Caco-2 (cell line): Measurements from ENCODE around the gene TRAPPC6A. TPM values are rescaled to one million over a fixed set of nuclear protein-coding genes. Genes with fewer than 3 reads are reported as not detected.

Experiments used
- BruUV-seq: library from RNA; stranded (reverse); fragments of 400-500 nt; replicated peaks from 2 replicates; lab custom pipeline; 2021; lab: Mats Ljungman, UMichigan
- CTCF ChIA-PET: fragments of 300-600 bp; sonication (Branson Sonifier 250); formaldehyde crosslinking; loops from one replicate; lab custom pipeline; 2022; ENCODE audit warnings: antibody characterized with exemption; lab: Charles Lee
- POLR2A ChIA-PET: fragments of 300-600 bp; sonication (Branson Sonifier 250); formaldehyde crosslinking; loops from one replicate; lab custom pipeline; 2022; ENCODE audit warnings: antibody characterized with exemption; lab: Charles Lee
- DNase-seq, 2 experiments: peaks; one replicate each; pipeline versions ENCODE4 v3.0.0 to v3.0.0-alpha.2; 2020 to 2022
- H3K27me3 ChIP-seq: replicated peaks from 2 replicates; pipeline ENCODE4 v1.6.0; 2011; ENCODE audit warnings: low read length; ENCODE audit not compliant: control insufficient read depth, insufficient read depth
- H3K36me3 ChIP-seq: 2 replicates; pipeline ENCODE4 v1.5.1; 2011; ENCODE audit warnings: low read length; ENCODE audit not compliant: control insufficient read depth, insufficient read depth
- H3K4me1 ChIP-seq: fragments of 250-450 bp; sonication (Bioruptor Pico); 2 replicates; pipeline ENCODE4 v1.5.1; 2020; ENCODE audit warnings: mild to moderate bottlenecking
- H3K4me3 ChIP-seq: 2 replicates; pipeline ENCODE4 v1.5.1; 2011; ENCODE audit warnings: low read depth, mild to moderate bottlenecking, control low read depth, low read length
- H3K9me3 ChIP-seq: fragments of 250-450 bp; sonication (Bioruptor Pico); 2 replicates; pipeline ENCODE4 v1.5.1; 2020; ENCODE audit warnings: mild to moderate bottlenecking, moderate library complexity
- H3K27ac Mint-ChIP-seq: one replicate; pipeline ENCODE4 v1.8.0; 2022; ENCODE audit warnings: mixed read lengths; ENCODE audit not compliant: unreplicated experiment
- H3K27me3 Mint-ChIP-seq: one replicate; pipeline ENCODE4 v1.8.0; 2022; ENCODE audit warnings: mixed read lengths; ENCODE audit not compliant: insufficient read depth, unreplicated experiment
- H3K36me3 Mint-ChIP-seq: one replicate; pipeline ENCODE4 v1.8.0; 2022; ENCODE audit warnings: mild to moderate bottlenecking, mixed read lengths; ENCODE audit not compliant: insufficient read depth, unreplicated experiment
- H3K4me1 Mint-ChIP-seq: one replicate; pipeline ENCODE4 v1.8.0; 2022; ENCODE audit warnings: low read depth, mixed read lengths; ENCODE audit not compliant: unreplicated experiment
- H3K4me3 Mint-ChIP-seq: one replicate; pipeline ENCODE4 v1.8.0; 2022; ENCODE audit warnings: mild to moderate bottlenecking, moderate library complexity, mixed read lengths; ENCODE audit not compliant: unreplicated experiment
- H3K9me3 Mint-ChIP-seq: one replicate; pipeline ENCODE4 v1.8.0; 2022; ENCODE audit warnings: mixed read lengths; ENCODE audit not compliant: unreplicated experiment
- intact Hi-C: fragments of 100-400 bp; cut with micrococcal nuclease; formaldehyde crosslinking; loops from one replicate; pipeline ENCODE4 v1.10.0; 2022; ENCODE audit not compliant: unreplicated experiment
- total RNA-seq: library from RNA; stranded (reverse); gene quantifications from 2 replicates; pipeline ENCODE4 v1.2.3, GENCODE V29; 2022
- TF ChIP-seq, protein P1 (sequence below), 2 experiments: fragments of 200-600 bp in 1 of 2; IDR thresholded peaks; 1 replicate in 1 of 2; 2 replicates in 1 of 2; pipeline versions ENCODE4 v1.5.1 to v1.8.0; 2011 to 2022; ENCODE audit warnings: antibody characterized with exemption in 1 of 2, control low read depth in 1 of 2, inconsistent platforms in 1 of 2, low read depth in 1 of 2, low read length in 1 of 2, mild to moderate bottlenecking in 1 of 2, moderate library complexity in 1 of 2; ENCODE audit not compliant: insufficient read depth in 1 of 2, severe bottlenecking in 1 of 2, unreplicated experiment in 1 of 2

The TRAPPC6A gene
- total RNA-seq, 1 experiment from 2014 or later: 53.2 TPM

DNA sequence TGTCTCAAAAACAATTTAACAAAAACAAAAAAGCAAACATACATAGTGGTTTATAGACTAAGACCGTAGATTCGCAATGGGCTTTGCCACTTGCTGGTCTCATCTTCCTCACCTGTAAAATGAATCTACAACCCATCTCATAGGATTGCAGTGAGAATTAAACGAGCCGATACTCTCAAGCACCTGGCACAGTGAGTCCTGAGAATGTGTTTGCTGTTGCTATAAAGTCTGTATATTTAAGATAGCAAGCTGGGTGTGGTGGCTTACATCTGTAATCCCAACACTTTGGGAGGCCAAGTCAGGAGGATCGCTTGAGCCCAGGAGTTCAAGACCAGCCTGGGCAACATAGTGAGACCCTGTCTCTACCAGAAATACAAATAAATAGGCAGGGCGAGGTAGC lies 44.7 kb upstream of the TRAPPC6A start:
- BruUV-seq: no TSS peak
- no peak overlapping the region for H3K27ac Mint-ChIP-seq
- H3K9me3 ChIP-seq: no peaks in the 10 kb centered on the region
- H3K4me3 Mint-ChIP-seq: no peak overlapping the region
- H3K27me3 Mint-ChIP-seq: peaks cover 10% of the 10 kb centered on the region
- H3K4me1 ChIP-seq: no peaks in the 10 kb centered on the region
- TF ChIP-seq, protein P1, sequence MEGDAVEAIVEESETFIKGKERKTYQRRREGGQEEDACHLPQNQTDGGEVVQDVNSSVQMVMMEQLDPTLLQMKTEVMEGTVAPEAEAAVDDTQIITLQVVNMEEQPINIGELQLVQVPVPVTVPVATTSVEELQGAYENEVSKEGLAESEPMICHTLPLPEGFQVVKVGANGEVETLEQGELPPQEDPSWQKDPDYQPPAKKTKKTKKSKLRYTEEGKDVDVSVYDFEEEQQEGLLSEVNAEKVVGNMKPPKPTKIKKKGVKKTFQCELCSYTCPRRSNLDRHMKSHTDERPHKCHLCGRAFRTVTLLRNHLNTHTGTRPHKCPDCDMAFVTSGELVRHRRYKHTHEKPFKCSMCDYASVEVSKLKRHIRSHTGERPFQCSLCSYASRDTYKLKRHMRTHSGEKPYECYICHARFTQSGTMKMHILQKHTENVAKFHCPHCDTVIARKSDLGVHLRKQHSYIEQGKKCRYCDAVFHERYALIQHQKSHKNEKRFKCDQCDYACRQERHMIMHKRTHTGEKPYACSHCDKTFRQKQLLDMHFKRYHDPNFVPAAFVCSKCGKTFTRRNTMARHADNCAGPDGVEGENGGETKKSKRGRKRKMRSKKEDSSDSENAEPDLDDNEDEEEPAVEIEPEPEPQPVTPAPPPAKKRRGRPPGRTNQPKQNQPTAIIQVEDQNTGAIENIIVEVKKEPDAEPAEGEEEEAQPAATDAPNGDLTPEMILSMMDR (IDR thresholded peaks at IDR 0.05; ENCODE audit: insufficient read depth in 1 of 2, low read depth in 1 of 2, low read length in 1 of 2, severe bottlenecking in 1 of 2, unreplicated experiment in 1 of 2): no peak
- ChIA-PET POLR2A (no interaction called here), CTCF (no interaction called here)
- no peaks in the 10 kb centered on the region for H3K36me3 ChIP-seq
- no peak for DNase-seq
- intact Hi-C loops: no loop called here
- H3K4me1 Mint-ChIP-seq: no peaks in the 10 kb centered on the region
- no peaks in the 10 kb centered on the region for H3K27me3 ChIP-seq
- H3K36me3 Mint-ChIP-seq: no peaks in the 10 kb centered on the region
- H3K4me3 ChIP-seq: no peak overlapping the region
- H3K9me3 Mint-ChIP-seq: no peaks in the 10 kb centered on the region

DNA sequence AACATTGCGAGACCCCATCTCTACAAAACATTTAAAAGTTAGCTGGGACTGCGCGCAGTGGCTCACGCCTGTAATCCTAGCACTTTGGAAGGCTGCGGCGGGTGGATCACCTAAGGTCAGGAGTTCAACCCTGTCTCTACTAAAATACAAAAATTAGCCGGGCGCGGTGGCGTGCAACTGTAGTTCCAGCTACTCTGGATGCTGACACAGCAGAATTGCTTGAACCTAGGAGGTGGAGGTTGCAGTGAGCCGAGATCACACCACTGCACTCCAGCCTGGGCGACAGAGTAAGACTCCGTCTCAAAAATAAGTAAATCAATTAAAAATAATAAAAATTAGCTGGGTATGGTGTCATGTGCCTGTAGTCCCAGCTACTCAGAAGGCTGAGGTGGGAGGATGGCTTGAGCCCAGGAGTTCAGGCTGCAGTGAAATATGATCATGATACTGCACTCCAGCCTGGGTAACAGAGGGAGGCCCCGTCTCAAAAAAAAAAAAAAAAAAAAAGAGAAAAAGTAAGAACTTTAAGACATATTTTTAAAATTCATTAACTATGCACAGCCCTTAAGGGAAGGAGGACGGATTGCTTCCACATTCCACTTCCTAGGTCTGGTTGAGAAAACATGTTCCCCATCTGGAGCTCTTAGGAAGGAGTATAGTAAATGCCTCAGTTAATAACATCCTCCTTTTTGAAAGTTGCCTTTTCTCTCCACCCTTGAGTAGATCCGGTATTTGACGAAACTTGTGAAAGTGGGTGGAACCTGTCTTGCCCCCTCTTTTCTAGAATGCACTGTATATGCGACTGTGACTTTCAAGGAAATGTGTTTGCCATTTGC lies 41.1 kb upstream of the TRAPPC6A start:
- no peak overlapping the region for H3K27ac Mint-ChIP-seq
- H3K9me3 Mint-ChIP-seq: no peaks in the 10 kb centered on the region
- H3K4me1 Mint-ChIP-seq: no peaks in the 10 kb centered on the region
- H3K27me3 ChIP-seq: no peaks in the 10 kb centered on the region
- H3K27me3 Mint-ChIP-seq: peaks cover 12% of the 10 kb centered on the region
- no peaks in the 10 kb centered on the region for H3K36me3 Mint-ChIP-seq
- ChIA-PET POLR2A (no interaction called here), CTCF (interaction anchor here (0.6 kb wide), 1 partner anchor 62 kb away, joined by 3 read pairs; no protein-coding TSS in a partner anchor)
- no peaks in the 10 kb centered on the region for H3K36me3 ChIP-seq
- intact Hi-C loops: no loop called here
- H3K4me3 Mint-ChIP-seq: no peak overlapping the region
- no peak for DNase-seq
- no TSS peak for BruUV-seq
- H3K4me1 ChIP-seq: no peaks in the 10 kb centered on the region; the same call in 1 of the 2 replicates
- TF ChIP-seq, protein P1 (IDR thresholded peaks at IDR 0.05; ENCODE audit: insufficient read depth in 1 of 2, low read depth in 1 of 2, low read length in 1 of 2, severe bottlenecking in 1 of 2, unreplicated experiment in 1 of 2): no peak
- no peaks in the 10 kb centered on the region for H3K9me3 ChIP-seq
- H3K4me3 ChIP-seq: no peak overlapping the region

DNA sequence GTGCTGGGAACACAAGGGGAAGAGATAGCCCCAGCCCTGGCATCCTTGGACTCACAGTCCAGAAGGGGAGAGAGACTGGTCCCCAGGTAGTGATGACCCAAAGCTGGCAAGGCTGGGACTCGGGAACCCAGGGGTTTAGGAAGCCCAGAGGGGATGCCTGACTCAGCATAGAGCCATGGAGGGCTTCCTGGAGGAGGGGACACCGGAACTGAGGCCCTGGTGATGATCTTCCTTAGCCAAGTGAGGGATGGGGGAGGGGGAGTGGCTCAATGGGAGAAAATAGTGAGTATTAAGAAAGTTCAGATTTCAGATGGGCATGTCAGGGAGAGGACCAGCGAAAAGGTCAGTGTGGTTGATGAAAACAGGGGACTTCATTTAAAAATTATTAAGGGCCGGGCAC lies 40.4 kb upstream of the TRAPPC6A start:
- ChIA-PET CTCF (interaction anchor here (0.6 kb wide), 1 partner anchor 61 kb away, joined by 3 read pairs; no protein-coding TSS in a partner anchor), POLR2A (no interaction called here)
- TF ChIP-seq, protein P1 (IDR thresholded peaks at IDR 0.05; ENCODE audit: insufficient read depth in 1 of 2, low read depth in 1 of 2, low read length in 1 of 2, severe bottlenecking in 1 of 2, unreplicated experiment in 1 of 2): no peak
- intact Hi-C loops: no loop called here
- H3K4me3 Mint-ChIP-seq: no peak overlapping the region
- Histone ChIP-seq H3K27me3 (no peaks in the 10 kb centered on the region), H3K36me3 (no peaks in the 10 kb centered on the region), H3K4me1 (no peaks in the 10 kb centered on the region; the same call in 1 of the 2 replicates), H3K4me3 (no peak overlapping the region), H3K9me3 (no peaks in the 10 kb centered on the region)
- H3K27ac Mint-ChIP-seq: no peak overlapping the region
- no peaks in the 10 kb centered on the region for H3K4me1 Mint-ChIP-seq
- BruUV-seq: no TSS peak
- H3K9me3 Mint-ChIP-seq: no peaks in the 10 kb centered on the region
- peaks cover 12% of the 10 kb centered on the region for H3K27me3 Mint-ChIP-seq
- H3K36me3 Mint-ChIP-seq: no peaks in the 10 kb centered on the region
- no peak for DNase-seq
